DMS153 treated with DMSO at 0.1 percent for 48 hours (cell line): ENCODE results near the gene PPIF.

Source experiments
- DNase-seq: peaks from one replicate; lab custom pipeline; 2025; ENCODE audit not compliant: unreplicated experiment; lab: John Stamatoyannopoulos, UW

PPIF gene

GRCh38 chr10:79367426-79368189 is 20.3 kb downstream of the PPIF start:
- no peak for DNase-seq

GRCh38 chr10:79372871-79373270 is 25.6 kb downstream of the PPIF start:
- DNase-seq: no peak

- DNase-seq: peak; percentile 42
These were observed 27.3 kb downstream of the PPIF start for GRCh38 chr10:79374312-79375191.

GRCh38 chr10:79375321-79376077 is 28.2 kb downstream of the PPIF start:
- DNase-seq: no peak

- DNase-seq: no peak
These were observed 28.9 kb downstream of the PPIF start for GRCh38 chr10:79376078-79376628.

GRCh38 chr10:79376751-79377556 is 29.7 kb downstream of the PPIF start:
- DNase-seq: no peak

GRCh38 chr10:79377557-79378382 is 30.5 kb downstream of the PPIF start:
- DNase-seq: no peak

- DNase-seq: no peak
These were observed 31.0 kb downstream of the PPIF start for GRCh38 chr10:79378383-79378646.

GRCh38 chr10:79378647-79379511 is 31.6 kb downstream of the PPIF start:
- DNase-seq: no peak

- DNase-seq: no peak
These were observed 32.3 kb downstream of the PPIF start for GRCh38 chr10:79379512-79380124.

GRCh38 chr10:79380125-79380945 is 33.1 kb downstream of the PPIF start:
- DNase-seq: peak; percentile 4

GRCh38 chr10:79380946-79381721 is 33.9 kb downstream of the PPIF start:
- DNase-seq: no peak

- no peak for DNase-seq
These were observed 34.5 kb downstream of the PPIF start for GRCh38 chr10:79381804-79382221.

GRCh38 chr10:79382491-79382941 is 35.2 kb downstream of the PPIF start:
- no peak for DNase-seq

GRCh38 chr10:79383974-79384606 is 36.8 kb downstream of the PPIF start:
- no peak for DNase-seq

- DNase-seq: no peak
These were observed 37.6 kb downstream of the PPIF start for GRCh38 chr10:79384773-79385391.
